K562 (cell line): Measurements from ENCODE around the gene SEMA4F. TPM values are rescaled to one million over a fixed set of nuclear protein-coding genes. Genes with fewer than 3 reads are reported as not detected.

ENCODE experiments used
- ATAC-seq: fragments of 200-7000 bp; cut with Tn5 transposase; 3 replicates; pipeline ENCODE4 v1.9.1; 2020; ENCODE audit warnings: moderate library complexity
- BruUV-seq: library from RNA; stranded (reverse); fragments of 400-500 nt; replicated peaks from 2 replicates; lab custom pipeline; 2021; lab: Mats Ljungman, UMichigan
- CTCF ChIA-PET: fragments of 300-600 bp; formaldehyde crosslinking; extraction: SDS; loops from one replicate; lab custom pipeline; 2021; ENCODE audit warnings: low intra/inter-chr PET ratio; lab: Yijun Ruan, JAX
- POLR2A ChIA-PET: fragments of 300-600, 350-650 bp; sonication (Branson Sonifier 250); formaldehyde crosslinking; extraction: SDS; loops from one replicate; lab custom pipeline; 2021; ENCODE audit warnings: antibody characterized with exemption, inconsistent platforms; lab: Yijun Ruan, JAX
- DNase-seq, 4 experiments: peaks; one replicate each; pipeline versions ENCODE4 v3.0.0 to v3.0.0-alpha.2; 2011 to 2018; ENCODE audit warnings: low spot score in 3 of 4, mixed read lengths in 3 of 4; ENCODE audit errors: extremely low read depth in 1 of 4
- FAIRE-seq: peaks from 2 replicates; lab custom pipeline; 2011; peaks lifted over from hg19 to GRCh38; lab: Jason Lieb, UNC
- H2AFZ ChIP-seq: 2 replicates; pipeline ENCODE4 v1.6.0; 2011; ENCODE audit warnings: low read depth, low read length, control low read depth, inconsistent platforms
- H3K27ac ChIP-seq: fragments of 200-600 bp; 3 replicates; pipeline ENCODE4 v1.8.0; 2011; ENCODE audit warnings: low read depth, mild to moderate bottlenecking, control low read depth, inconsistent platforms, low read length, moderate library complexity, mixed read lengths; ENCODE audit errors: extremely low read depth
- H3K27me3 ChIP-seq, 2 experiments: fragments of 300-600 bp in 1 of 2; 2 replicates in 1 of 2; 3 replicates in 1 of 2; pipeline versions ENCODE4 v1.6.0 to v1.8.0; 2011; ENCODE audit warnings: inconsistent platforms in 2 of 2, low read length in 2 of 2, mild to moderate bottlenecking in 1 of 2, mixed read lengths in 1 of 2, moderate library complexity in 1 of 2; ENCODE audit not compliant: control insufficient read depth in 2 of 2, insufficient read depth in 2 of 2
- H3K36me3 ChIP-seq: fragments of 300-600 bp; 3 replicates; pipeline ENCODE4 v1.8.0; 2011; ENCODE audit warnings: mild to moderate bottlenecking, low read length, inconsistent platforms; ENCODE audit not compliant: control insufficient read depth, insufficient read depth
- H3K4me1 ChIP-seq, 2 experiments: fragments of 200-600 bp in 1 of 2; replicated peaks in 1 of 2; 2 replicates in 1 of 2; 3 replicates in 1 of 2; pipeline versions ENCODE4 v1.5.1 to v1.8.0; 2011; ENCODE audit warnings: inconsistent platforms in 2 of 2, low read length in 2 of 2, mild to moderate bottlenecking in 1 of 2, mixed read lengths in 1 of 2, moderate library complexity in 1 of 2; ENCODE audit not compliant: control insufficient read depth in 2 of 2, insufficient read depth in 2 of 2
- H3K4me2 ChIP-seq: 2 replicates; pipeline ENCODE4 v1.6.1; 2011; ENCODE audit warnings: low read length, control low read depth, inconsistent platforms, mixed read lengths; ENCODE audit not compliant: insufficient read depth
- H3K4me3 ChIP-seq: fragments of 200-600 bp; sonication (generic), shearing (Covaris generic); 2 replicates; pipeline ENCODE4 v1.5.1; 2016; ENCODE audit warnings: control low read depth, inconsistent platforms
- H3K79me2 ChIP-seq: fragments of 200-600 bp; 3 replicates; pipeline ENCODE4 v1.8.0; 2011; ENCODE audit warnings: low read length, inconsistent platforms; ENCODE audit not compliant: control insufficient read depth, insufficient read depth
- H3K9ac ChIP-seq, 2 experiments: 2 replicates each; pipeline versions ENCODE4 v1.6.0 to v1.6.1; 2011; ENCODE audit warnings: low read depth in 2 of 2, low read length in 2 of 2, control low read depth in 1 of 2, inconsistent platforms in 1 of 2, mild to moderate bottlenecking in 1 of 2, mixed read lengths in 1 of 2; ENCODE audit not compliant: insufficient read depth in 1 of 2
- H3K9me1 ChIP-seq: one replicate; pipeline ENCODE4 v1.6.0; 2011; ENCODE audit warnings: inconsistent platforms, mild to moderate bottlenecking, low read length, moderate library complexity; ENCODE audit not compliant: control insufficient read depth, insufficient read depth
- H3K9me3 ChIP-seq: replicated peaks from 2 replicates; pipeline ENCODE4 v1.5.1; 2011; ENCODE audit warnings: low read depth, low read length, inconsistent platforms; ENCODE audit not compliant: control insufficient read depth, insufficient read depth
- H4K20me1 ChIP-seq: replicated peaks from 2 replicates; pipeline ENCODE4 v1.6.1; 2011; ENCODE audit warnings: low read length, inconsistent platforms, mixed read lengths; ENCODE audit not compliant: control insufficient read depth, insufficient read depth
- BRD9 ChIP-seq: fragments of 450-650 bp; IDR thresholded peaks from 2 replicates; pipeline ENCODE4 v1.6.1; 2018; ENCODE audit warnings: low read depth; ENCODE audit not compliant: partially characterized antibody
- HCFC1 ChIP-seq: IDR thresholded peaks from 2 replicates; pipeline ENCODE4 v1.6.1; 2012; ENCODE audit warnings: low read depth, low read length, improper control_type of control experiment
- NEUROD1 ChIP-seq: fragments of 150-350 bp; IDR thresholded peaks from 2 replicates; pipeline ENCODE4 v1.6.1; 2014; ENCODE audit warnings: borderline replicate concordance, low read length, low read depth; ENCODE audit not compliant: partially characterized antibody
- POLR3G ChIP-seq: IDR thresholded peaks from 2 replicates; pipeline ENCODE4 v1.6.1; 2011; ENCODE audit not compliant: insufficient read length, insufficient replicate concordance; ENCODE audit errors: extremely low read depth
- SIX5 ChIP-seq, 2 experiments: IDR thresholded peaks; 2 replicates each; pipeline ENCODE4 v1.6.1; 2011; ENCODE audit warnings: low read length in 2 of 2, borderline replicate concordance in 1 of 2, low read depth in 1 of 2, mild to moderate bottlenecking in 1 of 2, moderate library complexity in 1 of 2; ENCODE audit not compliant: insufficient read depth in 1 of 2
- ZNF197 ChIP-seq: fragments of 200-800 bp; sonication (Bioruptor generic); IDR thresholded peaks from 2 replicates; pipeline ENCODE4 v1.6.1; 2016; ENCODE audit warnings: low read depth, missing genetic modification characterization, missing compliant biosample characterization
- ZNF212 ChIP-seq: fragments of 450-650 bp; formaldehyde crosslinking; IDR thresholded peaks from 2 replicates; pipeline ENCODE4 v1.4.0; 2020; ENCODE audit warnings: mild to moderate bottlenecking
- WGBS: fragments of 100-300 bp; shearing (Covaris generic); methylation state at CpG from one replicate; pipeline ENCODE4 v1.1.6; 2016; ENCODE audit warnings: low coverage, mixed read lengths; ENCODE audit not compliant: insufficient coverage; ENCODE audit errors: missing lambda C conversion rate; 5-methylcytosine and 5-hydroxymethylcytosine counted together
- in situ Hi-C: fragments of 300-500 bp; cut with MboI; formaldehyde crosslinking; loops from 4 replicates; pipeline ENCODE4 v1.15.0; 2018; ENCODE audit warnings: inconsistent platforms, mixed read lengths
- intact Hi-C: fragments of 100-400 bp; cut with micrococcal nuclease; formaldehyde crosslinking; loops from 2 replicates; pipeline ENCODE4 v1.14.2; 2022
- polyA plus RNA-seq, 8 experiments: library from polyadenylated mRNA; depleted of rRNA in 4 of 8; stranded (reverse) in 5 of 8; unstranded in 3 of 8; fragments of >200 nt; fragmentation: Nextera tagmentation in 2 of 8; fragmentation: Illumina TruSeq in 1 of 8; extraction: Ambion mirVana in 2 of 8; extraction: Trizol in 1 of 8; gene quantifications; 2 replicates each; pipeline versions ENCODE4 v1.2.1 to v1.2.3, GENCODE V29; 2011 to 2014; ENCODE audit warnings: inconsistent platforms in 1 of 8, missing spikeins in 1 of 8
- total RNA-seq, 7 experiments: library from RNA; depleted of rRNA in 6 of 7; stranded (reverse); fragments of >200 nt in 6 of 7; fragmentation: Illumina TruSeq in 2 of 7; extraction: Trizol in 2 of 7; gene quantifications; 2 replicates each; pipeline versions ENCODE4 v1.2.1 to v1.2.3, GENCODE V29; 2011 to 2021; ENCODE audit warnings: low replicate concordance in 1 of 7
- TF ChIP-seq, protein P1 (sequence below): sonication (generic); formaldehyde crosslinking; IDR thresholded peaks from 2 replicates; pipeline ENCODE4 v1.8.0; 2022; ENCODE audit warnings: mild to moderate bottlenecking, missing genetic modification reagents
- TF ChIP-seq, protein P2 (sequence below): IDR thresholded peaks from 2 replicates; pipeline ENCODE4 v1.6.1; 2016; ENCODE audit warnings: missing genetic modification characterization, missing compliant biosample characterization
- TF ChIP-seq, protein P3 (sequence below): fragments of 450-650 bp; formaldehyde crosslinking; conservative IDR thresholded peaks from 2 replicates; pipeline ENCODE4 v1.4.0; 2022; ENCODE audit warnings: mild to moderate bottlenecking, missing genetic modification characterization

Gene SEMA4F
- total and polyA plus RNA-seq, 9 of the 15 experiments (the other 6 are each of a cell fraction or from before 2014, with no cell fraction given): 0.08 to 1.6 (median 0.33) TPM

DNA sequence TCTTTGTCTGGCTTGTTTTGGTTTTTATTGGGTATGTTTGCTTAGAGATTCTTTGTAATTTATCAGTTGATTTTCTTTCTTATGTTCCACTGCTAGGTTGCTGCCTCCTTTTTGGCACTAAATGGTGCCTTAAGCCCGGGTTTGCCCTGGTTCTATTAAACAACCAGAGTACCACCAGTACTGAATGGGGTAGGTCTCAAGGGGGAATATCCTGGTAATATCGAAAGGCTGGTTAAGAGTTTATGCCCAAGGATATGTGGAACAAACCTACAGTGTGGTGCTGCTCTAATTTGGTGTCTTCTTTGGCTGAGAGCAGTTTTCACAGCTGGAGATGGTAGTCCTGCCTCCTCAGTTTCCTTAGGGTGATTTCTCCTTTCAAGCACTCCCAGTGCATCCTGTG is 76.5 kb downstream of the SEMA4F start:
- TF ChIP-seq NEUROD1 (no peak), BRD9 (no peak), ZNF197 (CRISPR knock-in tag) (no peak), POLR3G (no peak), HCFC1 (no peak), SIX5 (IDR thresholded peaks at IDR 0.05; ENCODE audit: borderline replicate concordance in 1 of 2, insufficient read depth in 1 of 2, low read depth in 1 of 2, low read length in 2 of 2) (no peak), ZNF212 (no peak)
- TF ChIP-seq, protein P1, sequence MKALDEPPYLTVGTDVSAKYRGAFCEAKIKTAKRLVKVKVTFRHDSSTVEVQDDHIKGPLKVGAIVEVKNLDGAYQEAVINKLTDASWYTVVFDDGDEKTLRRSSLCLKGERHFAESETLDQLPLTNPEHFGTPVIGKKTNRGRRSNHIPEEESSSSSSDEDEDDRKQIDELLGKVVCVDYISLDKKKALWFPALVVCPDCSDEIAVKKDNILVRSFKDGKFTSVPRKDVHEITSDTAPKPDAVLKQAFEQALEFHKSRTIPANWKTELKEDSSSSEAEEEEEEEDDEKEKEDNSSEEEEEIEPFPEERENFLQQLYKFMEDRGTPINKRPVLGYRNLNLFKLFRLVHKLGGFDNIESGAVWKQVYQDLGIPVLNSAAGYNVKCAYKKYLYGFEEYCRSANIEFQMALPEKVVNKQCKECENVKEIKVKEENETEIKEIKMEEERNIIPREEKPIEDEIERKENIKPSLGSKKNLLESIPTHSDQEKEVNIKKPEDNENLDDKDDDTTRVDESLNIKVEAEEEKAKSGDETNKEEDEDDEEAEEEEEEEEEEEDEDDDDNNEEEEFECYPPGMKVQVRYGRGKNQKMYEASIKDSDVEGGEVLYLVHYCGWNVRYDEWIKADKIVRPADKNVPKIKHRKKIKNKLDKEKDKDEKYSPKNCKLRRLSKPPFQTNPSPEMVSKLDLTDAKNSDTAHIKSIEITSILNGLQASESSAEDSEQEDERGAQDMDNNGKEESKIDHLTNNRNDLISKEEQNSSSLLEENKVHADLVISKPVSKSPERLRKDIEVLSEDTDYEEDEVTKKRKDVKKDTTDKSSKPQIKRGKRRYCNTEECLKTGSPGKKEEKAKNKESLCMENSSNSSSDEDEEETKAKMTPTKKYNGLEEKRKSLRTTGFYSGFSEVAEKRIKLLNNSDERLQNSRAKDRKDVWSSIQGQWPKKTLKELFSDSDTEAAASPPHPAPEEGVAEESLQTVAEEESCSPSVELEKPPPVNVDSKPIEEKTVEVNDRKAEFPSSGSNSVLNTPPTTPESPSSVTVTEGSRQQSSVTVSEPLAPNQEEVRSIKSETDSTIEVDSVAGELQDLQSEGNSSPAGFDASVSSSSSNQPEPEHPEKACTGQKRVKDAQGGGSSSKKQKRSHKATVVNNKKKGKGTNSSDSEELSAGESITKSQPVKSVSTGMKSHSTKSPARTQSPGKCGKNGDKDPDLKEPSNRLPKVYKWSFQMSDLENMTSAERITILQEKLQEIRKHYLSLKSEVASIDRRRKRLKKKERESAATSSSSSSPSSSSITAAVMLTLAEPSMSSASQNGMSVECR (CRISPR knock-in tag): no peak
- TF ChIP-seq, protein P2, sequence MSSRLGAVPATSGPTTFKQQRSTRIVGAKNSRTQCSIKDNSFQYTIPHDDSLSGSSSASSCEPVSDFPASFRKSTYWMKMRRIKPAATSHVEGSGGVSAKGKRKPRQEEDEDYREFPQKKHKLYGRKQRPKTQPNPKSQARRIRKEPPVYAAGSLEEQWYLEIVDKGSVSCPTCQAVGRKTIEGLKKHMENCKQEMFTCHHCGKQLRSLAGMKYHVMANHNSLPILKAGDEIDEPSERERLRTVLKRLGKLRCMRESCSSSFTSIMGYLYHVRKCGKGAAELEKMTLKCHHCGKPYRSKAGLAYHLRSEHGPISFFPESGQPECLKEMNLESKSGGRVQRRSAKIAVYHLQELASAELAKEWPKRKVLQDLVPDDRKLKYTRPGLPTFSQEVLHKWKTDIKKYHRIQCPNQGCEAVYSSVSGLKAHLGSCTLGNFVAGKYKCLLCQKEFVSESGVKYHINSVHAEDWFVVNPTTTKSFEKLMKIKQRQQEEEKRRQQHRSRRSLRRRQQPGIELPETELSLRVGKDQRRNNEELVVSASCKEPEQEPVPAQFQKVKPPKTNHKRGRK (tag): no peak
- TF ChIP-seq, protein P3, sequence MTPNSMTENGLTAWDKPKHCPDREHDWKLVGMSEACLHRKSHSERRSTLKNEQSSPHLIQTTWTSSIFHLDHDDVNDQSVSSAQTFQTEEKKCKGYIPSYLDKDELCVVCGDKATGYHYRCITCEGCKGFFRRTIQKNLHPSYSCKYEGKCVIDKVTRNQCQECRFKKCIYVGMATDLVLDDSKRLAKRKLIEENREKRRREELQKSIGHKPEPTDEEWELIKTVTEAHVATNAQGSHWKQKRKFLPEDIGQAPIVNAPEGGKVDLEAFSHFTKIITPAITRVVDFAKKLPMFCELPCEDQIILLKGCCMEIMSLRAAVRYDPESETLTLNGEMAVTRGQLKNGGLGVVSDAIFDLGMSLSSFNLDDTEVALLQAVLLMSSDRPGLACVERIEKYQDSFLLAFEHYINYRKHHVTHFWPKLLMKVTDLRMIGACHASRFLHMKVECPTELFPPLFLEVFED (CRISPR knock-in tag): no peak
- TF ChIP-seq, all 486 proteins: peak for 0
- no peak overlapping the region for H3K9ac ChIP-seq
- ATAC-seq (no peak), DNase-seq (no peak), FAIRE-seq (no peak)
- no peak overlapping the region for H3K4me3 ChIP-seq
- no peaks in the 10 kb centered on the region for H3K9me1 ChIP-seq
- no TSS peak for BruUV-seq
- no peak overlapping the region for H3K4me2 ChIP-seq
- H3K27ac ChIP-seq: no peak overlapping the region
- POLR2A ChIA-PET: no interaction called here
- no peaks in the 10 kb centered on the region for H3K9me3 ChIP-seq
- CTCF ChIA-PET: no interaction called here
- in situ Hi-C loops (no loop called here), intact Hi-C loops (no loop called here)
- no peaks in the 10 kb centered on the region for H3K4me1 ChIP-seq
- H3K36me3 ChIP-seq: no peaks in the 10 kb centered on the region
- 0% methylated on average over 2 of the region's 2 CpGs for WGBS
- no peak overlapping the region for H2AFZ ChIP-seq
- H3K27me3 ChIP-seq: no peaks in the 10 kb centered on the region
- H3K79me2 ChIP-seq: no peaks in the 10 kb centered on the region
- H4K20me1 ChIP-seq: no peaks in the 10 kb centered on the region
